Measurements from ENCODE around the gene DOCK11.

DOCK11 gene

DNA sequence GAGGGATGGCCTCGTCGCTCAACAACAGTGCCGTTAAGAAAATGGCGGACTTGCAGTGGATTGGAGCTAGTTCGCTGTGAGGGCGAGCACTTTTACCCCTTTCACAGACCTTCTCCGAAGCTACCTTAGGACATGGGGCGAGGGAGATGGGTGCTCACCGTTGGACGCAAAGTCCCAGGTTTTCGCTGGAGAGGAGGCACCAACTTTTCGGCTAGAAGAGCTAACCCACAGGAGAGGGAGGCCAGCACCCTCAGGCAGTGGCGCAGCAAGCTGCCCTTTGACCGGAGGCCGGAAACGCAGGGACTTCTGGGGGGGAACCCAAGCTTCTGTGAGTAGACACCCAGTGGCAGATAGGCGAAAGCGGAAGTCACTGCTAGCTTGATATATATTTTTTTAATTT lies 138.7 kb downstream of the DOCK11 start:
- DNase-seq = no peak

- DNase-seq = no peak
Measured at GRCh38 chrX:118637997-118638396, 142.4 kb downstream of the DOCK11 start.

DNA sequence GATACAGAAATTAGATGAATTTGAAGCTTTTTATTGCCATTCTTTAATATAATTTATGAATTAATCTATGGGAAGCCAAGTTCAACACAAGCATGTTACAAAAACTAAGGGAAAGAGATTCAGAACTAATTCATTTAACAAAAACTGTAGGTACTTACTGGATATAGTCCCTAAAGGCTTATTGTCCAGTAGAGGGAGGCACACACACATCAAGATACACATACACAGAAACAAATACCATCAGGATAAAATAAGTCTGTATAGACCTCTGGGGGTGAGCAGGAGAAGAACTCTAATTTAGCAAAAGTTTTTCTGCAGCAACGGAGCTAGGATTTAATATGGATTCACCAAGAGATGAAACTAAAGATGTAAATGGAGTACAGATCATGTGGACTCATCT lies 148.8 kb downstream of the DOCK11 start:
- DNase-seq = peak; percentile 13

DNA sequence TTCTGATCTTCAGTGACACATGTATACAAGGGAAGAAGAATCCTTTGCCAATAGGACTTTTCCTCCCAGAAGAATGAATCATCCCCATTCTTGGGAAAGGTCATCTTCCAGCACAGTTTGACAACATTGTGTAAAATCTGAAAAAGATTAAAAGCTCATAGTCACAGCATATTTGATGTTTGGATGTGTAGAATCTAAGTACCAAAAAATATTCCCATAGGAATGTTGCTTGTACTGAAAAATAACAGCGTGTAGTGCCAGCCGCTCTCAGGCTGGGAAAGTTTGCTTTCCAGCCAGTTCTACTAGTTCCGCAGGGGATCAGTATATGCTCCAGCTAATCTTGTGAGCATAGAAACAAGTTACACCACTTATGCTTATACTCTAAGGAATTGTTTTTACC lies 157.1 kb downstream of the DOCK11 start:
- no peak for DNase-seq

DNA sequence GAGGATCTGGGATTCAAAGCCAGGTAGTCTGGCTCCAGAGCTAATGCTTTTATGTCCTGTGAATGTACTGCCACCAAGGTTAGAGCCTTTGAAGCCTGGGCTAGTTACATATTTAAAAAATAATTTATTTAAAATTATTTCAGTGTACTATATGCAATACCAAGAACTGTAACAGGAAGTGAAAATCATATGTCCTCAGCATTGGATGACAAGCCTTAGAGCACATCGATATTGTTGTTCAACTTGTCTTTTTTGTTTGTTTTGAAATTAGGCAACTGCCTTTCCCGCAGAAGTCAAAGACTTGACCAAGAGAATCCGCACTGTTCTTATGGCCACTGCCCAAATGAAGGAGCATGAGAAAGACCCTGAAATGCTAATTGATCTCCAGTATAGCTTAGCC lies 158.7 kb downstream of the DOCK11 start:
- no peak for DNase-seq

DNA sequence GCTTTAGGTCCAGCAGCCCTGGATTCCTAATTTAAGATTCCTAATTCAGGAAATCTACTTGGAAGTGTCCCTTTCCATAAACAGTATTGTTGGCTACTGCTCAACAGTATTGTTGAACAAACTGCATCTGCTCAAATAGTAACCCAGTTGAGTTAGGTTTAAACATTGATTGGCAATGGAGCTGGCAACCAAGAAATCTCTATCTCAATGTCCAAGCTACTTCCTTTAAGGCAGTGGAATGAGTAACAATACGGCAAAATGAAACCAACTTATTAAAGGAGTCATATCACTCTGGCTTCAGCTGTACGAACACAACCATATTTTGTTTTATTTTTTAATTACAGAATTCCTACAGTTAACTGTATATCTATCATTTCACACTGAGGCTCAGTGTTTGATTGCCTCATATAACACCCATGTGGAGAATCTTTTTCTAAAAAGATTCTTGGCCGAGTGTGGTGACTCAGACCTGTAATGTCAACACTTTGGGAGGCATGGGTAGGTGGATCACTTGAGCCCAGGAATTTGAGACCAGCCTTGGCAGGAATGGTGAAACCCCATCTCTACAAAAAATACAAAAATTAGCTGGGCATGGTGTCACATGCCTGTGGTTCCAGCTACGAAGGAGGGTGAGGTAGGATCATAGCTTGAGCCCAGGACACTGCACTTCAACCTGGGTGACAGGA lies 160.1 kb downstream of the DOCK11 start:
- no peak for DNase-seq

DNA sequence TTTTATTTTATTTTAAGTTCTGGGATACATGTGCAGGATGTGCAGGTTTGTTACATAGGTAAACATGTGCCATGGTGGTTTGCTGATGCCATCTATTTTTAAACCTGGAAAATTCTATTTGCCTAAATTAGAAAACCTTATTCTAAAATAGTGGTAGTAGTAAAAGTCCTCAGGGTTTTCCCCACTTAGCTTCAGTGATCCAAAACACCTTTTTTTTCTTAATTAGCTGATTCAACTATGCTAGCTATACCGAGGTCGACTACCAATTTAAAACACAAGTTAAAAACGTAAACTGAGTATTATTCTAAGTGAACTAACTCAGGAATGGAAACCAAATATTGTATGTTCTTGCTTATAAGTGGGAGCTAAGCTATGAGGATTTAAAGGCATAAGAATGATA lies 161.8 kb downstream of the DOCK11 start:
- no peak for DNase-seq

DNA sequence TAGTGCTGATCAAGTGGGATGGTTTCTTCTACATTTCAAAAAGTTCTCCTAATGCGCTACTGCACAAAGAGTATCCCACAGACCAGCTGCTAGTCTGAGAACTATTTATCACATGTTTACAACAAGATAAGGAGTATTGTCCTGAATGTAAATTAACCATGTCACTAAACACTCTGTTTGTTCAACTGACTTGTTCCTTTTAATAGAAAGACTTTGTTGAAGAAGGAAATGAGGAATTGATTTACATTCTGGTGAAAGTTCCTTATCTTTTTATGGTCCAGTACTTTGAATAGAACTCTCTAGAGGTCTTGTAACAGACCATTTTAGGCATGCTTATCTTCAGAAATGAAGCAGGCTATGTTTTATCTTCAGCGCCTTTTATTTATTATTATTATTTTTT lies 164.5 kb downstream of the DOCK11 start:
- DNase-seq = no peak

DNA sequence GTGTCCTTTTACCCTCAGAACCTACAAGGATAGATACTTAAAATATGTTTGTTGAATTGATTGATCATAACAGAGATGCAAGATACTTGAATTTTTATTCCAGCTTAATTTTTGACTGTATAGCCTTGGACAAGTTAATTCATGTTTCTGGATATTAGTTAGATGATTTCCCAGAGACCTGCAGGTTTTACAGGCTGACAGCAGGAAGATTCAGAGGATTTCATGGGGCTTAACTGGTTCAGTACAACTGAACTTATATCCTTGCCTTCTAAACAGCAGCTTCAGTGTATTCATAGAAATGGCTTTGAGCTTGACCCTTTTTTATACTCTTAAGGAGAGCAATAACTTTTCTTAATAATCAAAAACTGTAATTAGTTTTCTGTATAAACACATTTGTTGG lies 169.6 kb downstream of the DOCK11 start:
- no peak for DNase-seq

GRCh38 chrX:118666521-118666920 lies 170.9 kb downstream of the DOCK11 start:
- no peak for DNase-seq

GRCh38 chrX:118669435-118669834 lies 173.8 kb downstream of the DOCK11 start:
- no peak for DNase-seq

GRCh38 chrX:118675326-118675965 lies 179.8 kb downstream of the DOCK11 start:
- DNase-seq = no peak

- DNase-seq = no peak
Measured at GRCh38 chrX:118675966-118676349, 180.3 kb downstream of the DOCK11 start.

- no peak for DNase-seq
Measured at GRCh38 chrX:118677318-118677717, 181.7 kb downstream of the DOCK11 start.

GRCh38 chrX:118679290-118679689 lies 183.7 kb downstream of the DOCK11 start:
- no peak for DNase-seq

GRCh38 chrX:118682258-118683014 lies 186.8 kb downstream of the DOCK11 start:
- peak; percentile 82 for DNase-seq

DNA sequence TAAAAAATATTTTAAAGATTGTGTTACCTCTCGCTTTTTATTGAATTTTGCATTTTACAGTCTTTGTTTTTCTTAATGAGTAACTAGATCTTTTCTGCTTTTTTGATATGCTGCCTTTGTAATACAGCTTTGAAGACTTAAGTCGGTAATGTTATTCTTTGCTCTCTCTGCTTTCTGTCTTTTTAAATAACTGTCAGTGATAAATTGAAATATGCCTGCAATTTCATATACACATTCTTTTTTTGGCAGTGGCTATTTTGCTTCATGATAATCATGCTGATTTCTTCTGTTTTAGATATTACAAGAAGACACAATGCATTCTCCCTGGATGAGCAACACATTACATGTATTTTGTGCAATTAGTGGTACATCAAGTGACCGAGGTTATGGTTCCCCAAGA lies 189.8 kb downstream of the DOCK11 start:
- DNase-seq = no peak

GRCh38 chrX:118688935-118689334 lies 193.3 kb downstream of the DOCK11 start:
- no peak for DNase-seq

DNA sequence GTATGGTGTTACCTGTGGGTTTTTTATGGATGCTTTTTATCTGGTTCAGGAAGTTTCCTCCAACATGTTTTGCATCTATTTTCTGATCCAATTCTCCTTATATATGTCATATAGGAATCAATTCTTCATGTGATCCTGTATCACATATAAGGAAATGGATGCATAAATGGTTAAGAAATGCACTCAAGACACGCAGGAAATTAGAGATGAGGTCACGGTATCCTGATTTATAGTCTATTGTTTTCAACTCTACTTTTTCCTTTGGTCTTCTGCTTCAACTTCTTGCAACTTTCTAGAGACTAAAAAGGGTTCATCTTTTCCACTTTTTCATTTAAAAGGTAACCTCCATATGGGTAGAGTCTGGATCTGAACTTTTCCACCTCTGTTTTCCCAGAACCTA lies 198.2 kb downstream of the DOCK11 start:
- DNase-seq = no peak

DNA sequence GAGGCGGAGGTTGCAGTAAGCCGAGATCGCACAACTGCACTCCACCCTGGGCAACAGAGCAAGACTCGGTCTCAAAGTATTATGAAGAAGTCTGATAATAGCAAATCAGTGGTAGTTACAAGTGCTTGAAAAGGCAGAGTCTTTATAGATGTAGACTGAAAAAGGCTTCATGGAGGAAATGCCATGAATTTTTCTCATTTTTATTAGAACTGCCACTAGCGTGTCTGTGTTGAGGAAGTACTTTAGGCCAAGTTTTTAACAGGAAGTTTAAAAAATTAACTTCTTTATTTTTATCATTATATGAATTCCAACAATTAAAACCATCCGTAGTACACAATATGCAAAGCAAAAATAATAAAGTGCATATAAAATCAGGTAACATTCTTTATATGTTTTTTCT lies 199.0 kb downstream of the DOCK11 start:
- no peak for DNase-seq

DNA sequence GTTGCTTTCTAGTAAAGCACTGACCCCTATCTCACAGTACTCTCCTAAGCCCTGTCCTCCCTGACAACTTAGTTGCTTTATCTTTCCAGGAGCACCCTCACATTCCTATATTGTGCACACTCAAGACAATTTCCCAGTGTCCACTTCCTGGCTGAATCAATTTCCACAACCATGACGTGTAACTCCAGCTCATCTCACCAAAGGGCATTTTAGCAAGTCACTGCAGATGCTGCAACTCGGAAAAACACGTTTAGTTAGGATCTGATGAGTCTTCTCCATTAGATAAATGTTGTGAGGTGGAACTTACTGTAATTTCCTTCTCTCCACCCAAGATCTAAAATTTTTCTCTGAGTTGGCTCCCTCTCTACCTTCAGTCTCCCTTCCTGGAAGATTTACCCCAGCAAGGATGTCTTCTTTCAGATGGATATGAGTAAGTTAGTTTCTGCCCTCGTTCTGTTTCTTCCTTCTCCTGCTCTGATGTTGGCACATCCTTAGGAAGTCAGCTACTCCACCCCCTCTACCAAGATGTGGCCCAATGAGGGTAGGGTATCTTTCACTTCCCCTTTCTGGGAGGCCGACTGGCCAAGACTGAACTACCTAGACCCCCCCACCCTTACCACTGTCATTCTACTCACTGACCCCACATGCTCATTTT lies 203.0 kb downstream of the DOCK11 start:
- DNase-seq = no peak

DNA sequence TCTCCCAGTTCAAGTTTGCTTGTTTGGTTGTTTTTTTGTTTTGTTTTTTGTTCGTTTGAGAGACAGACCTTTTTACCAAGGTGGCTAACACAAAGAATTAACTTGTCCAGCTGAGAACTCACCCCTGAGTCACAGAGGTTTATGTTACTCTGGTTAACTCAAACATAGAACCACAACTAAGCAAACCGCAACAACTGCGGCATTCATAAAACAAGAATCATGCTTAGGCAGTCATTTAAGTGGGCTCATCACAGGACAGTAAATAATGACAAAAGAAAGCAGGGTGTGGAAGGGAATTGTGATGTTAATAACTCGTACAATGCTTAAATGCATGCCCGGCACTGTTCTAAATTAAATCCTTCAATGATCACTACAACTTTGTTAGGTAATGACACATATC lies 207.1 kb downstream of the DOCK11 start:
- no peak for DNase-seq

DNA sequence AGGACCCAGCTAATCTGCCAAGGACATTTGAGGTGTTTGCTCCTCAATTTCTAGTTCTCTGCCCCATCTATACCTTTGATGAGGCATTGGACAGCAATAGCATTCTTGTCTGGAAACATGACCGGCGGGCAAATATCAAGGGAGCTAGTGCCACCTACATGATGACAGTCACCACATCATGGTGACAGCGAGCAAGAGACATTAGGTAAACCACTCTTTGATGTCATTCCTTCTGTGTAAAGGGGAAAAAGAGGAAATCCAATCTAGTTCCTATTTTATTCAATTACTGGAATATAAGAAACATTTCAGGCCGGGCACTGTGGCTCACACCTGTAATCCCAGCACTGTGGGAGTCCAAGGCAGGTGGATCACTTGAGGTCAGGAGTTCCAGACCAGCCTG lies 211.1 kb downstream of the DOCK11 start:
- DNase-seq = no peak

GRCh38 chrX:118714521-118714920 lies 218.9 kb downstream of the DOCK11 start:
- DNase-seq = no peak
